Parathyroid adenoma (tissue), 2 donors: ENCODE results near the gene ITGBL1.

ENCODE experiments used
- H2AFZ ChIP-seq: fragments of 300-600 bp; sonication (generic); one replicate; pipeline ENCODE4 v1.7.0; 2017; ENCODE audit warnings: antibody characterized with exemption, mild to moderate bottlenecking
- H3K27ac ChIP-seq: fragments of 300-600 bp; sonication (generic); one replicate; pipeline ENCODE4 v1.7.0; 2017
- H3K27me3 ChIP-seq: fragments of 300-600 bp; sonication (generic); one replicate; pipeline ENCODE4 v1.7.0; 2017; ENCODE audit warnings: low read length; ENCODE audit not compliant: control insufficient read depth, insufficient read depth
- H3K36me3 ChIP-seq: fragments of 300-600 bp; sonication (generic); one replicate; pipeline ENCODE4 v1.7.0; 2017; ENCODE audit warnings: low read length; ENCODE audit not compliant: control insufficient read depth, insufficient read depth
- H3K4me1 ChIP-seq: fragments of 300-600 bp; sonication (generic); one replicate; pipeline ENCODE4 v1.7.0; 2017; ENCODE audit warnings: control low read depth
- H3K4me2 ChIP-seq: fragments of 300-600 bp; sonication (generic); one replicate; pipeline ENCODE4 v1.7.0; 2017; ENCODE audit warnings: low read length
- H3K4me3 ChIP-seq: fragments of 300-600 bp; sonication (generic); one replicate; pipeline ENCODE4 v1.7.0; 2017; ENCODE audit warnings: low read depth, low read length
- H3K79me2 ChIP-seq: fragments of 300-600 bp; sonication (generic); one replicate; pipeline ENCODE4 v1.7.0; 2017; ENCODE audit warnings: control low read depth
- H3K9ac ChIP-seq: fragments of 300-600 bp; sonication (generic); one replicate; pipeline ENCODE4 v1.7.0; 2017; ENCODE audit warnings: mild to moderate bottlenecking
- H3K9me3 ChIP-seq: fragments of 300-600 bp; sonication (generic); one replicate; pipeline ENCODE4 v1.7.0; 2017; ENCODE audit warnings: low read length; ENCODE audit not compliant: control insufficient read depth
- TF ChIP-seq, protein P1 (sequence below): fragments of 300-600 bp; sonication (generic); IDR thresholded peaks from one replicate; pipeline ENCODE4 v1.7.0; 2017; ENCODE audit warnings: antibody characterized with exemption, mild to moderate bottlenecking
- donor health status: primary hyperparathyroidism.

Gene ITGBL1

DNA sequence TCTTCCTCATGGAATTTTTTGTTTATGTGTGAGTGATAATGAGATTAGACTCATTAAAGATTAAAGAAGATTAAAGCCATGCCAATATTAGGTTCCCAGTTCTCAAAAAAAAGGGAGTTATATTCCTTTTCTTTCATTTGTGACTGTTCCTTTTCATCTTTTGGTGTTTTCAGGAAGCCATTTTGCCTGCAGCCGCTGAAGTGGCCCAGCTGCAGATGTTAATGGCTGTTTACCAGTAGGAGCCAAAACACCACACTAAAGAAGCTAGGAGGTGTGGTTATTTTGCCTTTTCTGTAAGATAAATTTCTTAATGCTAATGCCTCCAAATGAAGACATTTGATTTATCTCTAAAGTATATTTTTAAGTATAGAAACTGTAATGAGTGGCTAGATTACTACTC lies 36.3 kb downstream of the ITGBL1 start:
- Histone ChIP-seq H3K79me2 (no peaks in the 10 kb centered on the region), H3K9ac (no peak overlapping the region), H3K9me3 (no peaks in the 10 kb centered on the region), H3K27ac (no peak overlapping the region), H3K36me3 (no peaks in the 10 kb centered on the region), H3K4me1 (no peaks in the 10 kb centered on the region), H3K4me2 (no peak overlapping the region), H2AFZ (no peak overlapping the region), H3K27me3 (no peaks in the 10 kb centered on the region), H3K4me3 (no peak overlapping the region)
- TF ChIP-seq, protein P1, sequence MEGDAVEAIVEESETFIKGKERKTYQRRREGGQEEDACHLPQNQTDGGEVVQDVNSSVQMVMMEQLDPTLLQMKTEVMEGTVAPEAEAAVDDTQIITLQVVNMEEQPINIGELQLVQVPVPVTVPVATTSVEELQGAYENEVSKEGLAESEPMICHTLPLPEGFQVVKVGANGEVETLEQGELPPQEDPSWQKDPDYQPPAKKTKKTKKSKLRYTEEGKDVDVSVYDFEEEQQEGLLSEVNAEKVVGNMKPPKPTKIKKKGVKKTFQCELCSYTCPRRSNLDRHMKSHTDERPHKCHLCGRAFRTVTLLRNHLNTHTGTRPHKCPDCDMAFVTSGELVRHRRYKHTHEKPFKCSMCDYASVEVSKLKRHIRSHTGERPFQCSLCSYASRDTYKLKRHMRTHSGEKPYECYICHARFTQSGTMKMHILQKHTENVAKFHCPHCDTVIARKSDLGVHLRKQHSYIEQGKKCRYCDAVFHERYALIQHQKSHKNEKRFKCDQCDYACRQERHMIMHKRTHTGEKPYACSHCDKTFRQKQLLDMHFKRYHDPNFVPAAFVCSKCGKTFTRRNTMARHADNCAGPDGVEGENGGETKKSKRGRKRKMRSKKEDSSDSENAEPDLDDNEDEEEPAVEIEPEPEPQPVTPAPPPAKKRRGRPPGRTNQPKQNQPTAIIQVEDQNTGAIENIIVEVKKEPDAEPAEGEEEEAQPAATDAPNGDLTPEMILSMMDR = no peak

DNA sequence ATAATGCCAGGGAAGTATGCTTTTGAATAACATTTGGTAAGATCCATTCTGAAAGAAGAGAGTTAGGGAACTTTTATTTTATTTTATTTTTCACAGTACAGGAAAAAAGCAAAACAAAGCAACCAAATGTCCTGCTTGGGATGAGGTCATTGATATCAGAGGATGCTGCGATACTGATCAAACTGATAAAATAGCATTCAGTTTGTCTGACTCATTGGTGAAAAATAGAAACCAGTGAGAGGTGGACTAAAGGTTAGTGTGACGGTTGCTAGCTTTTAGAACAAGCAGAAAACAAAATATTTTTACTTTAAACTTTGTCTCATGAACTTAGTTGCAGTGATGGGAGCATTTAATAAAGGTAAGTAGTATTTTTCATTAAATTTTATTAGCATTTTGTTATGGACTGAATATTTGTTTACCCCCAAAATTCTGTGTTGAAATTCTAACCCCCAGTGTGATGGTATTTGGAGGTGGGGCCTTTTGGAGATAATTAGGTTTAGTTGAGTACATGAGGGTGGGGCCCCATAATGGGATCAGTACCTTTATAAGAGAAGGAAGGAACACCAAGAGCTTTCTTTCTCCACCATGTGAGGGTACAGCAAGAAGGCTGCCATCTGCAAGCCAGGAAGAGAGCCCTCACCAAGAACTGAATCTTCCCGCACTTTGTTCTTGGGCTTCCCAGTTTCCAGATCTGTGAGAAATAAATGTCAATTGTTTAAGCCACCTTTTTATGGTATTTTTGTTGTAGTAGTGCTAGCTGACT lies 37.3 kb downstream of the ITGBL1 start:
- Histone ChIP-seq H3K27me3 (no peaks in the 10 kb centered on the region), H3K9me3 (no peaks in the 10 kb centered on the region), H2AFZ (no peak overlapping the region), H3K9ac (no peak overlapping the region), H3K4me2 (no peak overlapping the region), H3K4me1 (no peaks in the 10 kb centered on the region), H3K27ac (no peak overlapping the region), H3K79me2 (no peaks in the 10 kb centered on the region), H3K36me3 (no peaks in the 10 kb centered on the region), H3K4me3 (no peak overlapping the region)
- TF ChIP-seq, protein P1 = no peak

DNA sequence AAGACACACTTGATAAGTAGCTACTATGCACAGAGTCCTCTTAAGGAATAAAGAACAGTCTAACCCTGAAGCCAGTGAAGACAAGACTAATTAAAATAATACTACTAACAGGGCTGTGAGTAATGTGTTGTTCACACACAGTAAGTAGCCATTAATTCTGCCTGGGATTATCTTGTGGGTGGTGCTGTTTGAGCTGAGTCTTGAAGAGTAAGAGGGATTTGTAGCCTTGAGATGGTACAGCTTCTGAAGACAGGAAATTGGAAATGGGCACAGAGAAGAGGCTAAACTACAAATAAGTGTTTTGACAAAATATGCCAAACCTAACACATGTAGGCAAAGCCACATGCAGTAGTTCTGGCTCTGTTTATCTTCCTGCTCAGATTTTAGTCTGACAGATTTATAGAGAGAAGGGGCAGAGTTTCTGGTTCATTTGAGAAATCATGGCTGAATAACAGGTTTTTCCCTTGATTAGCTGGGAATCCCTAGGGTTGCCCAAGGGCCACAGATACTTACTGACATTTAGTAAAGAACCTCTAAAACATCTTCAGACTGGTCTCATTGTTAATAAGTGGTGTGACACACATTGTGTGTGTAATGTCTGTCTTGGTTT lies 38.0 kb downstream of the ITGBL1 start:
- Histone ChIP-seq H3K79me2 (no peaks in the 10 kb centered on the region), H3K9me3 (no peaks in the 10 kb centered on the region), H3K36me3 (no peaks in the 10 kb centered on the region), H3K4me1 (no peaks in the 10 kb centered on the region), H3K4me2 (no peak overlapping the region), H3K27me3 (no peaks in the 10 kb centered on the region), H3K4me3 (no peak overlapping the region), H3K9ac (no peak overlapping the region), H3K27ac (no peak overlapping the region), H2AFZ (no peak overlapping the region)
- TF ChIP-seq, protein P1 = no peak

DNA sequence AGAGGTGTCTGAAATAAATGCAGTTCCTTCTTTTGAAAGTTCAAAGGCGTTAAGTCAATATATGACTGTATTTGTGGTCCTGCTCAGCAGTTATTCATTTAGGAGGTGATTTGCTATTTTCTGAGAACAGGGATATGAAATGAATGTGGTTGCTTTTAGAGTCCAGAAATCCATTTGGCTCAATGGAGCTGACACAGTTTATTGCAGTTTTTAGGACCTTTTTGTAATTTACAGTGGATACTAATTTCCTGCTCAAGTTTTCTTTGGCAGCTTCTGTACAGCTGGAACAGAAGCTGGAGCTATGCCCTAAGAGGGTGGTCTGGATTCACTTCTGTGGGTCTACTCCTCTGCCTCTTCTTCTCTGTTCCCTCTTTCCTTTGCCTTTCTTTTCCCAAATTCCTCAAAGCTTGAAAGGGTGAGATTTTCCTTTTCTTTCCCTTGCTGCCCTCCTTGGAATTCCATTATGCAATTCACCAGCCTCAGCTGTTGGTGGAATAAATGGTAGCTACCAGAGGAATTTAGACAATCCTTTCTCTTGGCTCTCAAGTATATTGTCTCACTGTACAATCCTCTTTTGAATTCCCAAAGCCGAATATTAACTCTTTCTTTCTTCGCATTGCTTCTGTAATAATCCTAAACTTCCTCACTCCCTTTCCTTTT lies 39.9 kb downstream of the ITGBL1 start:
- no peaks in the 10 kb centered on the region for H3K36me3 ChIP-seq
- no peak overlapping the region for H3K9ac ChIP-seq
- H2AFZ ChIP-seq = no peak overlapping the region
- H3K4me1 ChIP-seq = no peaks in the 10 kb centered on the region
- no peak overlapping the region for H3K4me2 ChIP-seq
- no peak overlapping the region for H3K27ac ChIP-seq
- TF ChIP-seq, protein P1 = no peak
- H3K79me2 ChIP-seq = no peaks in the 10 kb centered on the region
- no peak overlapping the region for H3K4me3 ChIP-seq
- H3K9me3 ChIP-seq = no peaks in the 10 kb centered on the region
- no peaks in the 10 kb centered on the region for H3K27me3 ChIP-seq
